HPDE6-E6E7 (cell line): ENCODE measurements around the gene EGFL8.

Experiments
- DNase-seq: peaks from one replicate; pipeline ENCODE4 v3.0.0; 2011; ENCODE audit warnings: missing footprints; ENCODE audit errors: extremely low spot score

EGFL8 gene

GRCh38 chr6:32167761-32168262 is 3.4 kb downstream of the EGFL8 start:
- DNase-seq, result no peak

- DNase-seq, result no peak
Measured at GRCh38 chr6:32168350-32168749, 4.0 kb downstream of the EGFL8 start.

DNA sequence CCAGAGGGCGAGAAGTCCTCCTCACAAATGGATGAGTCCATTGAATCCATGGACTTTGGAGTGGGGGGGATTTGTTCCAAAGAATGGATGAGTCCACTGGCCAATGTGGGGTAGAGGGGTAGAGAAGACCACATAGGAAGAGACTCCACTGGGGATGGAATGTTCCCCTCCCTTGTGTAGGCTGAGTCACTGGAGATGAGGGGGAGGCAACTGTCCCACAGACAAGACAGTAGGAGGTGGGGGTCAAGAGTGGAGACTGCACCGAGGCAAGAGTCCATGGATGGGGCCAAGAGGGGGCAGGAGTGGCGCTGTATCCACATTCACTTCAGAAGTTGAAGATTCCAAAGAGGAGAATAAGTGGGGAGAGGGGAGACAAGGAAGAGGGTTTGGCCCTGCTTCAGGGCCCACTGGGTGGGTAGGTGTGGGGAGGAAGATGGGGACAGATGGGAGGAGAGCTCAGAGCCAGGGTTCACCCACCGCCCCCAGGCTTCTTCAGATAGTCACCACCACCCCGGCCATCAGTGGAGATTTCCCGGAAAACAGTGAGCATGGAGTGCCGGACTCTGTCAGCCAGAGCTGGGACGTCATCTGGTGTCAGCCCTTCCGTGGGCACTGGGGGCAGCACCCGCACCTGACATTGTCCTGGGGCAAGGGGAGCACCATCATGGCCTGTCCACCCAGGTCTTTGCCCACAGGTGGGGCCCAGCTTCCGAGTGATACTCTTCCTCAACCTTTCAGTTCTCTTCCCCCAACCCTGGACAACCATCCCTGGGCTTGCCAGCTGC is 4.6 kb downstream of the EGFL8 start:
- no peak for DNase-seq

DNA sequence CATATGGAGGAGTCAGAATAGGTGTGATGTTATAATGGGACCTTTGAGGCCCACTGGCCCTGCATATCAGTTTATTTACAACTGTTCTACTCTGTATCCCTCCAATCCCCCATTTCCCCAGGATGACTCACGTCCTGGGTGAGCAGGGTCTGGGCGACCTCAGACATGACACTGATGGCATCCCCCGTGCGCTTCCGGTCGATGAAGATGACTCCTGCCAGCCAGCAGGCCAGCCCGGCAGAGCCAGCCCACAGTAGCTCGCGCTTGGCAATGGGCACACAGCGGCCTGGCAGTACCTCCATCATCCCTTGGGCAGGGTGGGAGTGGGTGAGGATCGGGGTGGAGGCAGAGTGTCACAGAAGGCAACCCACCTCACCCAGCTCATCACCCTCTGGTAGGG is 5.9 kb downstream of the EGFL8 start:
- no peak for DNase-seq

- no peak for DNase-seq
Measured at GRCh38 chr6:32171234-32171633, 6.8 kb downstream of the EGFL8 start.

- no peak for DNase-seq
Measured at GRCh38 chr6:32173051-32173727, 8.8 kb downstream of the EGFL8 start.

GRCh38 chr6:32174416-32174815 is 10.0 kb downstream of the EGFL8 start:
- DNase-seq, result no peak

- no peak for DNase-seq
Measured at GRCh38 chr6:32175322-32175710, 10.9 kb downstream of the EGFL8 start.

DNA sequence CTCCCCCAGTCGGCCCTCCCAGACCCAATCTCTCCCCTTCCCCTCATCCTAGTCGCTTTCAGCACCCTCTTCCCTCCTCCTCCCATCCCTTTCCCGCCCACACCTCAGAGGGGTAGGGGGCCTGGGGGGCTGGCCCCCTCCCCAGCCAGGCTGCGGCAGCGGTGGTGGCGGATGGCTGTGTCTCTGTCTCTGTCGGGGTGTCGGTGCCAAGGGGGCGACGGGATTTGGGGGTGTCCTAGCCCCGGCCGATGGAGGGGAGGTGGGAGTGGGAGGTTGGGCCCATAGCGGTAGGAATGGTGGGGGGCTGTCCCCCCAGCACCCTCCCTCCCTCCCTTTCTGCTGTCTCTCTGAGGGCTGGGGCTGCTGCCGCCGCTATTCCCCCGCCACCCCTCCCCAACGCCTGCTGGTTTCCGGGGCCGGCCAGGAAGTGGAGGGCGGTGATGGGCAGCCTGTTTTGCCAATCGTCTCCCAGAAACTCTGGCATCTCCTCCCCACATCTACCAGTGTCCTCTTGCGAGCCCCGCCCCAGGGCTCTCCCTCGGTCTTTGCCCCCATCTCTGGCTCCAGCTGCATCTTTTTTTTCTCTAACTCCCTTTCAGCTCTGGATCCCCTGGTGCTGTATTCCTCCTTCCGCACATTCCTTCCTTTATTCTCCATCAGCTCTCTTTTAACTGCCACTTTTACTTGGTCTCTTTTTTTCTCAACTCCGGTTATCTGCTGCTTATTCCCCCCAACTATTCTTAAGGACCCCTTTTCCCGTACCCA is 11.5 kb downstream of the EGFL8 start, which contains the start of gene AGPAT1:
Gene AGPAT1 (minus strand): TSS at position 374 of the 765 bp plus-strand sequence. CDS start 4,588 bp downstream, outside the sequence.
- peak; percentile 97 for DNase-seq

- no peak for DNase-seq
Measured at GRCh38 chr6:32176476-32177182, 12.2 kb downstream of the EGFL8 start.

DNA sequence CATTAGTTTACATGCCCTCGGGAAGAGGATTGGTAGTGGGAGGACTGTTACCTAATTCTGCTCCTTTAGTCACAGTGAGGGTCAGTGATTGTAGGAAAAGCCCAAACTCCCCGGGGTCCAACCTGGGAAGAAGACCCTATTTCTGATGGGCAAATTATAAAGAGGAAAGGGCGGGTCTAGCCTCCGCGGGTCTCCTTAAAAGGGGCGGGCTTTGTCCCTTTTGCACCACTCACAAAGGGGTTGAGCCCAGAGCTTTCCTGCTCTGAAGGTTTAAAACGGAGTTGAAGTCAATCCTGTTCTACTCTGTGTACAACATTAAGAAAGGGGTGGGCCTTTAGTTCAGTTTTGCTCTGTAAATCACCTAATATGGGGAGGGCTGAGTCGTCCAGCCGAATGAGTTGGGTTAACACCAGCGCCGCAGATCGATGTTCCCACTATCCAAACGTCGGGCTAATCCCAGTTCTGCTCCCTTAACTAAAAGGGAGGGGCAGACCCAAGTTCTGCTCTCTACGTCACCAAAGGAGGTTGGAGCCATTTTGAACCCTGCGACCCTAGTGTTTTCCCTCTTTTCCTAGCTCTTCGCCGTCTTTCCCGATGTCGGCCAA is 12.9 kb downstream of the EGFL8 start:
- DNase-seq, result no peak

GRCh38 chr6:32177788-32178546 is 13.6 kb downstream of the EGFL8 start, which contains the start of gene RNF5:
TSS of gene RNF5 (plus strand) at chr6:32178405. CDS start at chr6:32178512, 107 bp downstream.
- peak; percentile 99 for DNase-seq

- no peak for DNase-seq
Measured at GRCh38 chr6:32178547-32179440, 14.4 kb downstream of the EGFL8 start.

- DNase-seq, result no peak
Measured at GRCh38 chr6:32179766-32180405, 15.5 kb downstream of the EGFL8 start.

- no peak for DNase-seq
Measured at GRCh38 chr6:32181148-32181702, 16.8 kb downstream of the EGFL8 start.

DNA sequence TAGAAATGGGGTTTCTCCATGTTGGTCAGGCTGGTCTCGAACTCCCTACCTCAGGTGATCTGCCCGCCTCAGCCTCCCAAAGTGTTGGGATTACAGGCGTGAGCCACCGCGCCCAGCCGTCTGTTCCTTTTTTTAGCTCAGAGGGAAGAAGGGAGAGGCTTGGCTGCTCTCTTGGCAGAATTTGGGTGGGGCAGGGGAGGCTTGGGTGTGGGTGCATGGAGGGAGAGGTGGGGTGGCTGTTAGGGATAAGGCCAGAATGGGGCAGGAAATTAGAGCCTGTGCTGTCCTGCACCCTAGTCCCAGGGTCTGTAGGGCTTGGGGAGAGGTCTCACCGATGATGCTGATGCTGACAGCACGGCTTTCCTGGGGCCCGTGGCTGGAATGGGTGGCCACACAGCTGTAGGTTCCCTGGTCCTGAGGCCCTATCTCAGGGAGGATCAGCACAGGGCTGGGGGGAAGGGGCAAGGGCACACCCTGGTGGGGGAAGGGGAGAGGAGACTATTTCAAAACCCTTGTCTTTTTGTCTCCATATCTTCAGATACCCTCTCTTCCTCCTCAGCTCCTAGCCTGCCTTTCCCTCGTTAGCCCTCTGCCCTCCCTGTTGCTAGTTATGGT is 17.6 kb downstream of the EGFL8 start:
- no peak for DNase-seq

- no peak for DNase-seq
Measured at GRCh38 chr6:32182555-32182981, 18.2 kb downstream of the EGFL8 start.

GRCh38 chr6:32183030-32183429 is 18.6 kb downstream of the EGFL8 start:
- no peak for DNase-seq
